ENCODE data around the gene TOGARAM2.

TOGARAM2 gene

DNA sequence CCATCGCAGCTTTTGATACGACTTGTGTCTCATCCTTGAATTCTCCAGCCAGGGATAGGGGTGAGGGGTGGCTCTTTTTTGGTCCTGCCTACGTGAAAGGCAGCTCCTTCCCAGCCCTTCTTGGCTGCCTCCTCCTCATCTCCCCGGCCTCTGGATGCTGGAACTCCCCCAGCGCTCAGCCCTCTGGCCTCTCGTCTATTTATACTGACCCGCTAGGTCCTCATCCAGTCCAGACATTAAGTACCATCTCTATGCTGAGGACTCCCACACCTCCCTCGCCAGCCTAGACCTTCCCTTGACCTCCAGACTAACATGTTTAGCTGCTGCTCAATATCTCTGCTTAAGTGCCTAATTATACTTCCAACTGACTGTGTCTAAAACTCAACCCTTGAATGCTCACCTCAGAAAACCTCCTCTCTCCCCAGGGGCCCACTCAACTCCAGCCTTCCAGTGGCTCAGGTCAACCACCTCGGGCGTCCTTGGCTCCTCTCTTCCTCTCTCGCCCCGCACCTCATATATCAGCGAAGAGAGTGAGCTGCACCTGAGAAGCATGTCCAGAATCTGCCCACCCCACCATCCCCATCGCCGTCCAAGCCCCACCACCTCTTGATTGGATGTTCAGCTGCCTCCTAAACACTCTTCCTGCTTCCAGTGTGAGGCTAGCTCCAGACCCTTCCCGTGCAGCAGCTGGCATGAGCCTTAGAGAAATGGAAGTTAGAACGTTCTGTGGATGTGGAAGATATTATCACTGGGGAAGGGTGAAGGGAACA is 34.8 kb downstream of the TOGARAM2 start:
- DNase-seq (ENCODE audit: low spot score), result no peak
- ChIA-PET POLR2A (ENCODE audit: low non-redundant PET) (no interaction called here), CTCF (no interaction called here)
- TF ChIP-seq, protein P1, sequence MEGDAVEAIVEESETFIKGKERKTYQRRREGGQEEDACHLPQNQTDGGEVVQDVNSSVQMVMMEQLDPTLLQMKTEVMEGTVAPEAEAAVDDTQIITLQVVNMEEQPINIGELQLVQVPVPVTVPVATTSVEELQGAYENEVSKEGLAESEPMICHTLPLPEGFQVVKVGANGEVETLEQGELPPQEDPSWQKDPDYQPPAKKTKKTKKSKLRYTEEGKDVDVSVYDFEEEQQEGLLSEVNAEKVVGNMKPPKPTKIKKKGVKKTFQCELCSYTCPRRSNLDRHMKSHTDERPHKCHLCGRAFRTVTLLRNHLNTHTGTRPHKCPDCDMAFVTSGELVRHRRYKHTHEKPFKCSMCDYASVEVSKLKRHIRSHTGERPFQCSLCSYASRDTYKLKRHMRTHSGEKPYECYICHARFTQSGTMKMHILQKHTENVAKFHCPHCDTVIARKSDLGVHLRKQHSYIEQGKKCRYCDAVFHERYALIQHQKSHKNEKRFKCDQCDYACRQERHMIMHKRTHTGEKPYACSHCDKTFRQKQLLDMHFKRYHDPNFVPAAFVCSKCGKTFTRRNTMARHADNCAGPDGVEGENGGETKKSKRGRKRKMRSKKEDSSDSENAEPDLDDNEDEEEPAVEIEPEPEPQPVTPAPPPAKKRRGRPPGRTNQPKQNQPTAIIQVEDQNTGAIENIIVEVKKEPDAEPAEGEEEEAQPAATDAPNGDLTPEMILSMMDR (conservative IDR thresholded peaks at IDR 0.05; ENCODE audit: low read depth), result no peak
- H3K27ac ChIP-seq, result no peak overlapping the region

DNA sequence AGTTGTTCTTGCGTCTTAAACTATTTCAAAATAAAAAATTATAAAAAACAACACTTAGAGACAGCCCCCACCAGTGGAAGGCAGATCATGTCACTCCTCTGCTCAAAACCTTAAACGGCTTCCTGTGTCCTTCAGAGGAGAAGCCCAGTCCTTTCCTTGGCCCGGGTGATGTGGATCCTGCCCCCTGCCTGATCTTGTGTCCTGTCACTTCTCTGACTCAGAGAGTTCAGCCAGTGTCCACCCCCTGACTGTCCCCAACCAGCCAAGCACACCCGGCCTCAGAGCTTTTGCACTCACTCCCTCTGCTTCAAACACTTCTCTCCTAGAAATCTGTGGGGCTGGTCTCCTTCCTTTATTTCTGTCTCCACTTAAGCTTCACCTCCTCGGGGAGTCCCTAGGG is 35.4 kb downstream of the TOGARAM2 start:
- TF ChIP-seq, protein P1 (conservative IDR thresholded peaks at IDR 0.05; ENCODE audit: low read depth), result no peak
- ChIA-PET CTCF (interaction anchor here (0.7 kb wide), 1 partner anchor 222 kb away, joined by 3 read pairs; no protein-coding TSS in a partner anchor), POLR2A (ENCODE audit: low non-redundant PET) (no interaction called here)

DNA sequence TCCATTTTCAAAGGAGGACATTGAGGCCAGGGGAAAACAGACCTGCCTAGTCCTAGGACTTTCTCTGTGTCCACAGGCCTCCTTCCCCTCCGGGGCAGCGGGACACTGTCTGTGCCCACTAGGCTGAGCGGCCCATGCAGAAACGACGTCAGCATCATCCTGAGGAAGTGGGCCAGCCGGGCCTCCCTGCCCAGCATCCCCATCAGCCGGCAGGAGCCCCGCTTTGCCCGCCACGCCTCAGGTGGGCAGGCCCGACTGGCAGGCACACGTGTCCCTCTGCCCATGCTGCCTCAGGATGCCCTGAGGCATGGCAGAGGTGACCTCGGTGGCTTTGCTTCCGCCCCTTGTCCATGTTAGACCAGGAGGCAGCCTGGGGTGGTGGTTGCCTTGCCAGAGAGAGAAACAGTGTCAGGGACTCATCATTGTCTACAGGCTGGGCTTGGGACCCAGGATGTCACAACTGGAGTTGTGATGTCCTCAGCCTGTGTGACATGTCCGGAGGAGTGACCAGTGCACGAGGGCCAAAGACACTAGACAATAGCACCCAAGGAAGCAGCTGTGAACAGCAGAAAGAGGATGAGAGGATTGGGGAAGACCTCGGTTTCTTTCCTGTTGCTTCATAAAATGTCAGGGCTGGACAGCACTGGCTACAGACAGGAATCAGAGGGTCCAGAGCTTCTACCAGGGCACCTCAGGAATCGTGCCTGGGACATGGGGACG is 36.8 kb downstream of the TOGARAM2 start:
- TF ChIP-seq, protein P1 (conservative IDR thresholded peaks at IDR 0.05; ENCODE audit: low read depth), result no peak
- no peak for DNase-seq (ENCODE audit: low spot score)
- POLR2A ChIA-PET (ENCODE audit: low non-redundant PET), result no interaction called here
- CTCF ChIA-PET, result interaction anchor here (0.8 kb wide), 1 partner anchor 59 kb away, joined by 4 read pairs; no protein-coding TSS in a partner anchor
- no peak overlapping the region for H3K27ac ChIP-seq

More for the DNA sequence above, 35.4 kb downstream of the TOGARAM2 start:
- H3K27ac ChIP-seq, result no peak overlapping the region
- no peak for DNase-seq (ENCODE audit: low spot score)

DNA sequence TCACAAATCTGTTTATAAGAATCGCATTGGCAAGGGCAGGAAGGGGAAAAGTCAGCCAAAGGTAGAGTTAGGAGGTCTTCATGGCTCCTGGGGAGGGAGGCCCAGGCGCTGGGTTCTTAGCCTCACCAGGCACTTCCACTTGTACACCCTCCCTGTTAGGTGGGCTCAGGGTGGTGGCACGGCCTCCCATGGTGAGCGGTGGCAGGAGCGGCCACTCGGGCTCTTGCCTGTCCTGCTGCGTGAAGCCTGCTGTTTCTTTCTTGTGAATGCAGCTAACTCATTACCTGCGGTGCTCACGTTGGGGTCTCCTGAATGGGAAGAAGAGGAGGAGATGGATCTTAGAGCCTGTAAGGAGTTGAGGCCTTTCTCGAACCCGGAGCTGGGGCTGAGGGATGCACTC is 40.8 kb downstream of the TOGARAM2 start:
- ChIA-PET CTCF (no interaction called here), POLR2A (ENCODE audit: low non-redundant PET) (no interaction called here)
- H3K27ac ChIP-seq, result no peak overlapping the region
- DNase-seq (ENCODE audit: low spot score), result no peak
- TF ChIP-seq, protein P1 (conservative IDR thresholded peaks at IDR 0.05; ENCODE audit: low read depth), result no peak

DNA sequence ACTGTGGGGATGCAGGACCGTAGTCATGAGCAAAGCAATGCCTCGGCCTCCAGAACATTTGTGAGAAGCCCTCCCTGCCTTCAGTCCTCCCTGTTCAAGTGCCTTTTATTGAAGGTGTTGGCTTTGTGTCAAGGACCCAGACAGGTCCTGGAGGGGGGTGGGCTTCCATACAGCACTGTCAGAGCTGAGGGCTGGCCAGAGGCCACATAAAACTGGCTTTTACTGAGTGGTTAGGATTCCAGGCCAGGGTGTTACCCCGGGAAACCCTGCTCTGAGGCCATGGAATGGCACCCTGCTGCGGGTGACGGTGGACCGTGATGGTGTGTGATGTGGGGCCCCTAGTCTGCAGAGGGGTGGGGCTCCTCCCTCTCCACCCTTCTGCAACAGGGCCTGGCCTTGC is 41.6 kb downstream of the TOGARAM2 start:
- ChIA-PET CTCF (no interaction called here), POLR2A (ENCODE audit: low non-redundant PET) (no interaction called here)
- no peak for DNase-seq (ENCODE audit: low spot score)
- TF ChIP-seq, protein P1 (conservative IDR thresholded peaks at IDR 0.05; ENCODE audit: low read depth), result no peak
- H3K27ac ChIP-seq, result no peak overlapping the region

DNA sequence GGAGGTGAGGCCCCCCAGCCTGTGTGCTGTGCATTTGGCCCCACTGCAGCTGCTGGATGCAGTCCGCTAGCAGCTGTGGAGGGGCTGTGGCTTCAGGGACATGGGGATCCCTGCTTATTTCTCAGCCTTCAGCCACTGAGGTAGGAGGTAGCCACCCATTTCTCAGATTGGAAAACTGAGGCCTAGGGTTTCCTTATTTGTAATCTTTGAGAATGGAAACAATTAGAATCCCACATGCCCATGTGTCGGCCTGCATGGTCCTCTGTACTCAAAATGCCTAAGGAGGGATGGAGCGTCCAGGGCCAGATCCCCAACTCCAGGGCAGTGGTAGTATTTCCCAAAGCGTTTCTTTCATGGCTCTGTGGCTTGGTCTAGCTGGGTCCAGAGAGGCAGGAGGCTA is 42.1 kb downstream of the TOGARAM2 start:
- TF ChIP-seq, protein P1 (conservative IDR thresholded peaks at IDR 0.05; ENCODE audit: low read depth), result no peak
- CTCF ChIA-PET, result no interaction called here
- no peak overlapping the region for H3K27ac ChIP-seq
- DNase-seq (ENCODE audit: low spot score), result no peak
- POLR2A ChIA-PET (ENCODE audit: low non-redundant PET), result no interaction called here
